KOPT-K1 (cell line): ENCODE data around the gene MMEL1.
"Not testable (repeated sequence)": the region's sequence is repeated elsewhere in the genome, so short reads cannot be mapped to it uniquely, and the experiment has no call there.

Experiments used
- H3K27ac ChIP-seq: fragments of 200-600 bp; sonication (generic); 2 replicates; pipeline ENCODE4 v1.5.1; 2016; ENCODE audit warnings: antibody characterized with exemption, mild to moderate bottlenecking, low read depth, low read length; ENCODE audit not compliant: poor library complexity, severe bottlenecking
- H3K36me3 ChIP-seq: fragments of 200-600 bp; sonication (generic); 2 replicates; pipeline ENCODE4 v1.5.1; 2017; ENCODE audit warnings: antibody characterized with exemption, mild to moderate bottlenecking, low read length, moderate library complexity; ENCODE audit not compliant: insufficient read depth
- H3K9me3 ChIP-seq: fragments of 200-600 bp; sonication (generic); 2 replicates; pipeline ENCODE4 v1.5.1; 2017; ENCODE audit warnings: antibody characterized with exemption, low read length, mild to moderate bottlenecking; ENCODE audit not compliant: insufficient read depth, poor library complexity, severe bottlenecking

MMEL1 gene

GRCh38 chr1:2637442-2638145, 4.8 kb upstream of the MMEL1 start:
- H3K27ac ChIP-seq, result no peak overlapping the region
- no peaks in the 10 kb centered on the region for H3K36me3 ChIP-seq
- peaks cover 30% of the 10 kb centered on the region for H3K9me3 ChIP-seq

GRCh38 chr1:2636733-2637132, 3.9 kb upstream of the MMEL1 start:
- Histone ChIP-seq H3K36me3 (no peaks in the 10 kb centered on the region), H3K9me3 (peaks cover 30% of the 10 kb centered on the region), H3K27ac (no peak overlapping the region)

DNA sequence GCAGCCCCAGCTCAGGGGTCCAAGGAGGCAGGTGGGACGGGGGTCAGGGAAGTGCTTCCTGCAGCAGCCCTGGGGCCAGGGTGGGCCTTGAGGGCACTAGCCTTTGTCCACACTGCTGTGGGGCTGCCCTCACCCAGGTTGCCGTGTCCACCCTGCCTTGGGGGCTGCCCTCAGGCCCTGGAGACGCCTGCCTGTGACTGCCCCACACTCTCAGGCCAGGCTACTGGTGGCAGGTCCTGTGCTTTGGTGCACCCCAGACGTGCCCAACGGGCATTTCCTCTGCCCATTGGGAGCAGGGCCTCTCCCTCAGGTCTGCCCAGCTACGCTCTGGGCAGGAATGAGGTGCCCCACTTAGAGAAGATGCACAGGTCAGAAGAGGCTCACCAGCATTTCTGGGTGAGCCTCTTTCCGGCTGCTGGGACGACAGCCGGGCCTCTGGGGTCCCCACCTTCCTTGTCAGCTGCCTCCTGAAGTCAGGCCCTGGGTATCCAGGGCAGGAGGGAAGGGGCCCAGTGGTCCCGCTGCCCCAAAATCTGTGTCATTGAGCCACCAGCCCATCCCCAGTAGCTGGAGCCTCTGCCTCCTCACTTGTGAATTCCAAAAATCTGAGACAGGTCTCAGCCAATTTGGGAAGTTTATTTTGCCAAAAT, 2.7 kb upstream of the MMEL1 start:
- no peaks in the 10 kb centered on the region for H3K36me3 ChIP-seq
- H3K27ac ChIP-seq, result no peak overlapping the region
- H3K9me3 ChIP-seq, result peaks cover 33% of the 10 kb centered on the region

GRCh38 chr1:2633936-2634491, 1.2 kb upstream of the MMEL1 start:
- H3K36me3 ChIP-seq, result no peaks in the 10 kb centered on the region
- H3K9me3 ChIP-seq, result peaks cover 38% of the 10 kb centered on the region
- no peak overlapping the region for H3K27ac ChIP-seq

DNA sequence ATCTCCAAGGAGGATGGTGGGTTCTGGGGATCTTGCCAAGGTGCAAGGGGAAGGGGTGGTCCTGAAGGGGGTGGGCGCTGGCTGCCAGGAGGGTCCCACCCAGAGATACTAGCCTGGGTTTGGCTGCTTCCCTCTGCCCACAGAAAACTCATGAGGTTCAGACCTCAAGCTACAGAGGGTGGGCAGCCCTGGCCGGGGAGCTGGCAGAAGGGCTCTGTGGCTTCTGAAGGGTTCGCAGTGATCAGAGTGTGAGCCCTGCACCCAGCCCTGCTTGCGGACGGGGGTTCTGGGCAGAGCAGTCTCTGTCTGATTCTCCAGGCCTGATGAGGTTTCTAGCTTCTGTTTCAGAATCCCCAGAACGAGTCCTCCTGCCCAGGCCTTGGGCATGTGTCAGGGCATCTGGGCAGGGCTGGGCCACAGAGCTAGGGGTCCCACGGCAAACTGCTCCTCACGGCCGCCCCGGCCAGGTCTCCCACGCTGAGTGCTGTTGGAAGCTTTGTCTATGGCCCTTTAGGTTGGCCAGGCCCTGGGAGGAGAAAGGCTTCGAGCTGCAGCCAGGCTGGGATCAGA, 635 bp upstream of the MMEL1 start:
- Histone ChIP-seq H3K27ac (no peak overlapping the region), H3K9me3 (peaks cover 38% of the 10 kb centered on the region), H3K36me3 (no peaks in the 10 kb centered on the region)

DNA sequence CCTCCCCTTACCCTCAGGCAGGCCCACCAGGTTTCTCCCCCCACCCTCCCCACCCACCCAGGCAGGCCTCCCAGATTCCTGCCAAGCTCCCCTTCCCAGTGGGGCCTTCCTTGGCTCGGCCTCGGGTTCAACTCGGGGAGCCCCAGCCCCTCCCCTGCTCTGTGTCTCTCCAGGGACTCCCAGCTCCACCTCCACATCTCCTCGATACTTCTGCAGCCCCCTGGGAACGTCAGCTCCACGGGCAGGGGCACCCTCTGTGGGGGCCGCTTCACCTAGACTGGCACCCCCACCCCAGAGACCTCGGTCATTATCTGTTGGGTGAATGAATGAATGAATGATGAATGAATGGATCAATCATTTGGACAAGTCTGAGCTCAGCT, 775 bp downstream of the MMEL1 start:
- Histone ChIP-seq H3K9me3 (peaks cover 29% of the 10 kb centered on the region), H3K36me3 (no peaks in the 10 kb centered on the region), H3K27ac (no peak overlapping the region)

DNA sequence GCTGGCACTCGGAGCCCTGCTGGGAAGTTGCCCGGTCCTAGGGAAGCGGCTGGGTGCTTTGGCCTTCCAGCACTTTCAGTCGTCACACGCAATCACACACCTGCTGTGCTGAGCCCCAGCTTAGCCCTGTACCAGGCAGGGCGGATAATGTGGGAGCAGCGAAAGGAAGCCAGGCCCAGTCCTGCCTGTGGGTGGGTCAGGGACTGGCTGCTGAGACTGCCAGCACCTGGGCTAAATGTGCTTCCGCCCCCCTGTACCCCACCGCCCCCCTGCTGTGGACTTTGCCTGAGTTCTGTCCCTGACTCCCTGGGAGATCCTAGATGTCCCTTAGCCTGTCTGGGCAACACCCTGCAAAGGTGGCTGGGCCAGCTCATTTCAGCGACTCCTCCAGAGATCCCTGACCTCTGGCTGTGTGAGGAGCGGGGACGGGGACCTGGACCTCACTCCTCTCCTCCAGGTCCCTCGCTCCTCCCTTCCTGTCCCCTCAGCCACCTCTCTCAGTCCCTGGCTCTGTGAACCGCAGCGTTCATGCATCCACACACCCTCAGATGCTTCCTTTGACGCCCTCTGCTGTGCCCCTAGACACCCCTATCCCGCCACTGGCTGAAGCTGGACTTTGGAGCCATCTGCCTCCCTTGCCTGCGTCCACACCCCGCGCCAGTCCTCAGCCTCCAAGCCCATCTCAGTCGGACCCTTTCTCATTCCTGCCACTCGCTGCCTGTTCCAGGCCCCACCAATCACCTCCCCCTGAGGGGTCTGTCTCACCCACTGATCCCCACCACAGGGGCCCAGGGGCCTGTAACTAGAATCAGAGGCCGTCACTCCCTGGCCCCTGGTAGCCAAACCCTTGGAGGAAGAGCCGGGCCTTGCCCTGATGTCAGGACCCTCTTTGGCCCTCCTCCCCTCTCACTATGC, 1.4 kb downstream of the MMEL1 start:
- Histone ChIP-seq H3K36me3 (no peaks in the 10 kb centered on the region), H3K27ac (no peak overlapping the region), H3K9me3 (peaks cover 22% of the 10 kb centered on the region)

DNA sequence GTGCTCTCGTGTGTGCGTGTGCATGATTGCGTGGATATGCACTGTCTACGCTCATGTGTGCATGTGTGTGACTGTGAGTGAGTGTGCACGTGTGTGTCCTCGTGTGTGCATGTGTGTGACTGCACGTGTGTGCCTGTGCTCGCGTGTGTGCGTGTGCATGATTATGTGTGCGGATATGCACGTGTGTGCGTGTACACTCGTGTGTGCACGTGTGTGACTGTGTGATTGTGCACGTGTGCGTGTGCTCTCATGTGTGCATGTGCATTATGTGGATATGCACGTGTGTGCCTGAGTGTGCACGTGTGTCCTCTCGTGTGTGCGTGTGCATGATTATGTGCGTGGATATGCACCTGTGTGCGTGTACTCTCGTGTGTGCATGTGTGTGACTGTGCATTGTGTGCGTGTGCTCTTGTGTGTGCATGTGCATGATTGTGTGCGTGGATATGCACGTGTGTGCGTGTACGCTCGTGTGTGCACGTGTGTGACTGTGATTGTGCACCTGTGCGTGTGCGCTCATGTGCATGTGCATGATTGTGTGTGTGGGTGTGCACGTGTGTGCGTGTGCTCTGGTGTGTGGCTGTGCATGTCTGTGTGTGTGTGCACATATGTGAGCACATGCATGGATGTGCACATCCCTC, 2.2 kb downstream of the MMEL1 start:
- Histone ChIP-seq H3K27ac (no peak overlapping the region), H3K9me3 (peaks cover 14% of the 10 kb centered on the region), H3K36me3 (no peaks in the 10 kb centered on the region)

- Histone ChIP-seq H3K9me3 (peaks cover 8% of the 10 kb centered on the region), H3K27ac (no peak overlapping the region), H3K36me3 (no peaks in the 10 kb centered on the region)
Observed at GRCh38 chr1:2629627-2630497, 3.0 kb downstream of the MMEL1 start.

DNA sequence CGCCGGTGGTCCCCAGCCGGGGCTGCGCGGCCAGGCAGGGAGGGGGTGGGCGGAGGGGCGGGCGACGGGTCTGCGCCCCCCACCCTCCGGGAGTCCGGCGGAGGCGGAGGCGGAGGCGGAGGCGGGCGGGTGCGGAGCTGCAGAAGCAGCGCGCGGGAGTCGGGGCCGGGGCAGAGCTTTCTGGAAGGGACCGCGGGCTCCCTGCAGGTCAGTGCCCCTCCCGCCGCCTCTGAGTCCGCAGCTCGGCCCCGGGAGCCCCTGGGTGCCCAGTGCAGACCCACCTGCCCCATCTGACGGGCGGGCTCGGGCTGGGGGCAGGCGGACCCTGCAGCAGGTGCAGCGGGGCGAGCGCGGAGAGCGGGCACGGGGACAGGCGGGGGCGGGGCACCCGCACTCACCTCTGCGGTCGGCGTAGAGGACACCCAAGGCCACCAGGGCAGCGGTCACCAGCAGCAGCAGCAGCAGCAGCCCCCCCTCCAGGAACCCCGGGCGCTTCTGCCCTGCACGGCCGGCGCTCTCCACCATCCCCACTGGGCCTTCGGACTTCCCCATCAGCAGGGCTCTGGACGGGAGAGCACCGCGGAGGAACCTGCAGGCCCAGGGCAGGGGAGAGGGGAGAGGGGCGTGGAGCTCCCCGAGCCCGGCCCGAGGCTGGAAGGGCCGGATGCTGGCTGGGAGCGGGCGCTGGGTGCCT, 3.7 kb downstream of the MMEL1 start:
- Histone ChIP-seq H3K36me3 (no peaks in the 10 kb centered on the region), H3K27ac (no peak overlapping the region), H3K9me3 (peaks cover 8% of the 10 kb centered on the region)

- no peak overlapping the region for H3K27ac ChIP-seq
- peaks cover 8% of the 10 kb centered on the region for H3K9me3 ChIP-seq
- no peaks in the 10 kb centered on the region for H3K36me3 ChIP-seq
Observed at GRCh38 chr1:2628191-2628932, 4.5 kb downstream of the MMEL1 start.

- no peak overlapping the region for H3K27ac ChIP-seq
- H3K9me3 ChIP-seq, result peaks cover 8% of the 10 kb centered on the region
- no peaks in the 10 kb centered on the region for H3K36me3 ChIP-seq
Observed at GRCh38 chr1:2627746-2628145, 5.1 kb downstream of the MMEL1 start.

GRCh38 chr1:2625748-2626147, 7.1 kb downstream of the MMEL1 start:
- not testable (repeated sequence) for H3K27ac ChIP-seq, H3K36me3 ChIP-seq
- peaks cover 22% of the 10 kb centered on the region for H3K9me3 ChIP-seq
